Cardiac fibroblast (primary cell): ENCODE data around the gene SORT1.

ENCODE experiments used
- DNase-seq, 2 donors: peaks; one replicate each; pipeline versions ENCODE4 v3.0.0 to v3.0.0-alpha.2; 2010; ENCODE audit warnings: low read depth in 2 of 2
- H3K4me3 ChIP-seq, 2 donors: replicated peaks in 1 of 2; 1 replicate in 1 of 2; 2 replicates in 1 of 2; pipeline ENCODE4 v1.5.1; 2011; ENCODE audit warnings: low read depth in 2 of 2, low read length in 2 of 2, mild to moderate bottlenecking in 2 of 2, moderate library complexity in 1 of 2
- CTCF ChIP-seq: IDR thresholded peaks from one replicate; pipeline ENCODE4 v1.5.1; 2011; ENCODE audit warnings: low read depth, mild to moderate bottlenecking, low read length, inconsistent platforms

The SORT1 gene

GRCh38 chr1:109412551-109412950 is 14.8 kb upstream of the SORT1 start:
- no peak overlapping the region for H3K4me3 ChIP-seq
- TF ChIP-seq CTCF = no peak
- no peak for DNase-seq

GRCh38 chr1:109404838-109405237 is 7.1 kb upstream of the SORT1 start:
- no peak for DNase-seq
- H3K4me3 ChIP-seq = no peak overlapping the region
- no peak for TF ChIP-seq CTCF

GRCh38 chr1:109402025-109402424 is 4.3 kb upstream of the SORT1 start:
- TF ChIP-seq CTCF = no peak
- H3K4me3 ChIP-seq = no peak overlapping the region
- DNase-seq = no peak

- no peak overlapping the region for H3K4me3 ChIP-seq
- DNase-seq = no peak
- no peak for TF ChIP-seq CTCF
Observed at GRCh38 chr1:109400035-109400655, 2.4 kb upstream of the SORT1 start.

- TF ChIP-seq CTCF = peak; percentile 25
- H3K4me3 ChIP-seq = no peak overlapping the region
- peak; percentile 75 to 82 for DNase-seq
Observed at GRCh38 chr1:109399326-109399957, 1.7 kb upstream of the SORT1 start.

GRCh38 chr1:109398343-109399225 is 866 bp upstream of the SORT1 start:
- H3K4me3 ChIP-seq = peak overlapping the region; percentile 51 to 60
- no peak for TF ChIP-seq CTCF
- no peak for DNase-seq
